ENCODE measurements around the gene RNF213.
"Not testable (repeated sequence)": the region's sequence is repeated elsewhere in the genome, so short reads cannot be mapped to it uniquely, and the experiment has no call there.

Gene RNF213

DNA sequence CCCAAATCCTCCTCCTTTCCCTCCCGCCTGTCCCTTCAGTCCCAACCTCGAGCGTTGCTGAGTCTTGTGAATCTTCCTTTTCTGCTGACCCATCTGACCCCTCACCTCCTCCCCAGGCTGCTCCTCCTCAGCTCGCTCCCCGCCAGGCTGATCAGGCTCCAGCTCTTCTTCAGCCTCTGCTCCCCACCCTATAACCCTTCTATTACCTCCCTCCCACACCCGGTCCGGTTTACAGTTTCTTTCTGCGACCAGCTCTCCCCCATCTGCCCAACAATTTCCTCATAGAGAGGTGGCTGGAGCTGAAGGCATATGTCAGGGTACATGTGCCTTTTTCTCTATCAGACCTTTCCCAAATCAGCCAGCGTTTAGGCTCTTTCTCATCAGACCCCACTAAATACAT lies 140.4 kb downstream of the RNF213 start:
- not testable (repeated sequence) for DNase-seq

DNA sequence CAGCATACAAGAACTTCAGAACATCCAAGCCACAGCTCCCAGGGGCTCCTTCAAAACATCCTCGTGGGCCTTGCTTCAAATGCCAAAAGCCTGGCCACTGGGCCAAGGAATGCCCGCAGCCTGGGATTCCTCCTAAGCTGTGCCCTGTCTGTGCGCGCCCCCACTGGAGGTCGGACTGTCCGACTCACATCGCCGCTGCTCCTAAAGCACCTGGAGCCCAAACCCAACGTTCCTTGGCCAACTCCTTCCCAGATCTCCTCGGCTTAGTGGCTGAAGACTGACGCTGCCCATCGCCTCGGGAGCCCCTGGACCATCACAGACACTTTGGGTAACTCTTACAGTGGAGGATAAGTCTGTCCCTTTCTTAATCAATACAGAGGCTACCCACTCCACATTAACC lies 141.4 kb downstream of the RNF213 start:
- not testable (repeated sequence) for DNase-seq

DNA sequence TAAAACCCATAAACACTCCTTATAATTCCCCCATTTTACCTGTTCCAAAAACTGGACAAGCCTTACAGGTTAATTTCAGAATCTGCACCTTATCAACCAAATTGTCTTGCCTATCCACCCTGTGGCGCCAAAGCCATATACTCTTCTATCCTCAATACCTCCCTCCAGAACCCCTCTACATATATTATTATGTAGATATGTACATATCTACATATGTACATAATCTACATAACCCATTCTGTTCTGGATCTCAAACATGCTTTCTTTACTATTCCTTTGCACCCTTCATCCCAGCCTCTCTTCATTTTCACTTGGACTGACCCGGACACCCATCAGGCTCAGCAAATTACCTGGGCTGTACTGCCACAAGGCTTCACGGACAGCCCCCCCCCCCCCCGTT lies 142.3 kb downstream of the RNF213 start:
- DNase-seq = no peak

DNA sequence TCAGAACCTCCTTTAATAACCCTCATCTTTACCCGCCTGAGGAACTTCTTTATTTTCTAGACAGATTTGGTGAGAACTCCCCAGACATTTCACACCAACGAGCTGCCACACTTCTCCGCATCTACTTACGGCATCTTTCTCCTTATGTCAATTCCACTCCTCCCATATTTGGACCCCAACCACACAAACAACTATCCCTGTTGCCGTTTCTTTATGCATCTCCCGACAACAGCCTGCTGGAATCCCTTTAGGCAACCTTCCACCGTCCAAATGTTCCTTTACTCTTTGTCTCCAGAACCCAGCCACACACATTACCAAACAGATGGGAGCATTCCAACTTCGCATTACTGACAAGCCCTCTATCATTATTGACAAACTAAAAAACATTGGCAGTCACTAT lies 145.5 kb downstream of the RNF213 start:
- DNase-seq = no peak

DNA sequence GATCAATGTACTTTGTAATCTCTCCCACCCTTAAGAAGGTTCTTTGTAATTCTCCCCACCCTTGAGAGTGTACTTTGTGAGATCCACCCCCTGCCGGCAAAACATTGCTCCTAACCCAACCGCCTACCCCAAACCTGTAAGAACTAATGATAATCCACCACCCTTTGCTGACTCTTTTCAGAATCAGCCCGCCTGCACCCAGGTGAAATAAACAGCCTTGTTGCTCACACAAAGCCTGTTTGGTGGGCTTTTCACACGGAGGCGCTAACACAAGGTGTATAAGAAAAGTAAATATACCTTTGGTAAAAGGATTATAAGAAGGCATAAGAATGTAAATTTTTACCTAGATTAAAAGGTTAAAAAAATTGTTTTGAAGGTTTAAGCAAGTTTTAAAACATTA lies 147.3 kb downstream of the RNF213 start:
- DNase-seq = not testable (repeated sequence)

DNA sequence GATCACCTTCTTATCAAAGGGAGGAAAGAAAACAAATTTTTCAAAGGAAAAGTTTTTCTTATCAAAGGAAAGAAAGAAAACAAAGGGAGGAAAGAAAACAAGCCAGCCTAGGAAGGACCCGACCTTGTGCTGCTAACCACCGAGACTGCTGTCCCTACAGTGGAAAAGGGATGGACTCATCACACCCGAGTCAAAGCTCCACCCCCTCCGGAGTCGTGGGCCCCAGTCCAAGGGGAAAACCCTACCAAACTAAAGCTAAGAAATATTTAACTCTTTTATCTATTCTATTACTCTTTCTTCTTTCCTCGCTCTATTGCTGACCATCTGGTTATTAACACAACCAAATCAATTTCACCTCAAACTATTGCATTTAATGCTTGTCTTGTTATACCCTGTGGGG lies 148.2 kb downstream of the RNF213 start:
- DNase-seq = no peak

DNA sequence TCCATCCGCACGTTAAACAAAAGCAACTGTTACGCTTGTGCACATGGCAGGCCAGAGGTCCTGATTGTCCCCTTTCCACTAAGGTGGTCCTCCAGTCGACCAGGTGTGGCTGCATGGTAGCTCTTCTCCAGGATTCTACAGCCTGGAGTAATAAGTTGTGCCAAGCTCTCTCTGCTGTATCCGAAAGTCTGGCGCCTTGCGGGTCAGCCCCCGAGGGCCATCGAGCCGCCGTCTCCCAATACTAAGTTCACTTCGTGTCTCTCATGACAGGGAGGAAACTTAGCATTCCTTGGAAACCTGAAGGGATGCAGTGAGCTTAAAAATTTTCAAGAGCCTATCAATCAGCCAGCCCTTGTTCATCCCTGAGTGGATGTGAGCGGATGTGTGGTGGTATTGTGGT lies 149.0 kb downstream of the RNF213 start:
- no peak for DNase-seq

DNA sequence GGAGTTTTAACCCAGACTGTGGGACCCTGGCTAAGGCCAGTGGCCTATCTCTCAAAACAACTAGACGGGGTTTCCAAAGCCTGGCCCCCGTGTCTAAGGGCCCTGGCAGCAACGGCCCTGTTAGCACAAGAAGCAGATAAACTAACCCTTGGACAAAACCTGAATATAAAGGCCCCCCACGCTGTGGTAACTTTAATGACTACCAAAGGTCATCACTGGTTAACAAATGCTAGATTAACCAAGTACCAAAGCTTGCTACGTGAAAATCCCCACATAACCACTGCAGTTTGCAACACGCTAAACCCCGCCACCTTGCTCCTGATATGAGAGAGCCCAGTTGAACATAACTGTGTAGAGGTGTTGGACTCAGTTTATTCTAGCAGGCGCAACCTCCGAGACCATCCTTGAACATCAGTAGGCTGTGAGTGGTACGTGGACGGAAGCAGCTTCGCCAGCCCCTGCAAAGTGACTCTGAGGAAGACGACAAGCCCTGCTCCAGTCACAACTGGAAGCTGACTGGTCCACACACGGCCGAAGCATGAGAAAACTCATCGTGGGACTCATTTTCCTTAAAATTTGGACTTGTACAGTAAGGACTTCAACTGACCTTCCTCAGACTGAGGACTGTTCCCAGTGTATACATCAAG lies 149.9 kb downstream of the RNF213 start:
- not testable (repeated sequence) for DNase-seq

DNA sequence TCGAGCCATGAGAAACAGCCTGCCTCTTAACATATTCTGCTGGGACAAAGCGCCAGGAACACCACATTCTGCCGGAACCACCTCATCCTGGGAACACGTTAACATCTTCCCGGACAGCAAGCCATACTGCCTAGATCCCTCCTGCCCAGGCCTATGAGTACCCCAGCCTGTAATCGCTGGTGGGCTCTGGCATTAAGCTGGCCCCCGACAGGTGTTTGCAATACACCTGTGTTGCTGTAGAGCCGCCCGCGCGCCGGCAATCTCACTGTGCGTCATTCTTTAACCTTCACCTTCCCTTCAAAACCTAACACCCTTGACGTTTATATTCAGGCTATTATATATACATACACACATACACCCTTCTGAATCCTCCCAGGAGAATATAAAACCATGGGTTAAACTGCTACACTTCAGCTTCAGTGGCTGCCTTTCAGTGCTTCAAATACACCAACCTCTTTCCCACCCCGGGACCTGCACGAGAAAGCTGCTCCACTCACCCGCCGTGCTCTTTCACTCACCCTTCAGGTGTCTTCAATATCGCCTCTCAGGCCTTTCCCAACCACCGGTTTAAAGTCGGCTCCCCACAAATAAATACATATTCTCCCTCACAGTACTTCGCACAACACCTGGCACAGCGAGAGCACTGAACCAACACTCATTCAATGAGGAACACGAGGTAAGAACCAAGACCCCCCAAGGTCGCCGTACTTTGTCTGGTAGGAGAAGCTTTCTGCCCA lies 153.3 kb downstream of the RNF213 start:
- DNase-seq = no peak

DNA sequence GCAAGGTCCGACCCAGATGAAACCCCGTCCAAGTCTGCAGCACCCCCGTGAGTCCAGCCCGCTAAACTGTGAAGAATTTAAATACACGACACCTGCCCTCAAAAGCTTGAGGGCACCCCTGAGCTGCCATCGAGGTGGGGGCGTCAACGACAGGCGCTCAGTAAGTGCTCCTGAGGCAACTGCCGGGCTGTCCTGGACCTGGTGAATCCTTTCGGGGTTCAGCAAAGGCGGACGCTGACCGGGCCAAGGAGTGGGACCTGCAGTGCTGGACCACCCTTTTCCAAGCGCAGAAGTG lies 153.8 kb downstream of the RNF213 start:
- DNase-seq = no peak

DNA sequence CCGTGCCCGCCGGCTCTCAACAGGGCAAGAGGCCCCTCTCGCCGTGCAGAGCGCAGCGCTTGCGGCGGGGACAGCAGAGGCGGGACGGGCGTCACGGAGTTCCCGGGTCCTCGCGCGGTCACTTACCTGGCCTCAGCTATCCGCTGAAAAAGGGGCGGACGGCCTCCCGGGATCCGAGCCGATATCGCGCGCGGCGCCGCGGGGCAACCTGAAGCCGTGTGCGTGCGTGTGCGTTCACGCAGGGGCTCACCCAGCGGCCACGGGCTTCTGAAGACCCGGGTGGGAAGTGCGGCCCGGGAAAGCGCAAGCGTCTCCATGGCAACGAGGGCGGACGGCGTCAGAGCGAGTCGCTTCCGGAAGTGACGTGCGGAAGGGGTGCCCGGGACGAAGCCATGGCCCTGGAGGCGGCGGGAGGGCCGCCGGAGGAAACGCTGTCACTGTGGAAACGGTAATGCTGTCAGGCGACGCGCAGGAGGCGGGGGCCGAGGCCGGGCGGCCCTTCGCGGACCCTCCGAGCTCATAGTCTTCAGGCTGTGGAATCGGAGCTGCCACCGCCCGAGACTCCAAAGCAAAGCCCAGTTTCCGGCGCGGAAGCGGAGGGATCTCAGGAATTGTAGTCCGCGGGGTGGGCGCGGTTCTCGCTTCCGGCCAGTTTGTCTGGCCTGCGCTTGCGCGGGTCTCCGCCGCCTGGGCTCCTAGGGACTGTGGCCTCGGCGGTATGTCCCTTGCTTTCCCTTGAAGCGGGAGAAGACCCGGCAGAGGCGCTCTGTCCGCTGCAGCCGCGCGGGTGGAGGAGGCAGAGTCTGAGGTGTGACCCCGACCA lies 154.4 kb downstream of the RNF213 start, which contains the start of gene ENDOV:
Gene ENDOV (plus strand): TSS at position 365 of the 823 bp plus-strand sequence. CDS start 28 bp downstream, at position 393.
- peak; percentile 91 to 96 for DNase-seq

DNA sequence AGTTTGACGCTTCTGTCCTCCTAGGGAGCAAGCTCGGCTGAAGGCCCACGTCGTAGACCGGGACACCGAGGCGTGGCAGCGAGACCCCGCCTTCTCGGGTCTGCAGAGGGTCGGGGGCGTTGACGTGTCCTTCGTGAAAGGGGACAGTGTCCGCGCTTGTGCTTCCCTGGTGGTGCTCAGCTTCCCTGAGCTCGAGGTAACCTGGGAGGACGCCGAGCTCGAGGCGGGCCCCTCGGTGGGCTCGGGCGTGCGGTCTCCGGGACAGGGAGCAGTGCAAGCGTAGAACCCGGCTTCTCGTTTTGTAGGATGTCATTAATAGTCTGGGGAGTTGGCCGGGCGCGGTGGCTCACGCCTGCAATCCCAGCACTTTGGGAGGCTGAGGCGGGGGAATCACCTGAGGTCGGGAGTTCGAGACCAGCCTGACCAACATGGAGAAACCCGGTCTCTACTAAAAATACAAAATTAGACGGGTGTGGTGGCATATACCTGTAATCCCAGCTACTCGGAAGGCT lies 155.0 kb downstream of the RNF213 start:
- DNase-seq = no peak

DNA sequence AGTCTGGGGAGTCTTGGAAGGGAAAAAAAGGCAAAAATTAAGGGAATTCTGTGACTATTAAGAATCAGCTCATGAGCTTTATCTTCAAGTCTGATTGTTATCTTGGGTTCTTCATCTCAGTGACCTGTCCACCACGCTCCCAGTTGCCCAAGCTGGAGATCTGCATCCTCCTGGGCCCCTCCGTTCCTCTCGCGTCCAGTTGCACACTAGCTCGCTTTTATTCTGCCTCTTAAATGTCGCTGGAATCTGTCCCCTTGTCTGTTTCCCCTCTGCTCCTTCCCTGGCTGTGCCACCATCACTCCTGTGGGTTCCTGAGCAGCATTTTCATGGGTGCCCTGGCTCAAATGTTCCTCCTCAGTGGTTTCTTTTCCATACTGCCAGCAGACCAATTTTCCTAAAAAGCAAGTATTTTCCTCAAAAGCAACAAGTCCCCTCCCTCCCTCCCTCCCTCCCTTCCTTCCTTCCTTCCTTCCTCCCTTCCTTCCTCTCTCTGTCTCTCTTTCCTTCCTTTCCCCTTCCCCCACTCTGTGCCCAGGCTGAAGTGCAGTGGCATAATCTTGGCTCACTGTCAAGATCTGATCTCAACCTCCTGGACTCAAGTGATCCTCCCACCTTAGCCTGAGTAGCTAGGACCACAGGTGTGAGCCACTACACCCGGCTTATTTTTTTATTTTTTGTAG lies 155.7 kb downstream of the RNF213 start:
- DNase-seq = no peak

DNA sequence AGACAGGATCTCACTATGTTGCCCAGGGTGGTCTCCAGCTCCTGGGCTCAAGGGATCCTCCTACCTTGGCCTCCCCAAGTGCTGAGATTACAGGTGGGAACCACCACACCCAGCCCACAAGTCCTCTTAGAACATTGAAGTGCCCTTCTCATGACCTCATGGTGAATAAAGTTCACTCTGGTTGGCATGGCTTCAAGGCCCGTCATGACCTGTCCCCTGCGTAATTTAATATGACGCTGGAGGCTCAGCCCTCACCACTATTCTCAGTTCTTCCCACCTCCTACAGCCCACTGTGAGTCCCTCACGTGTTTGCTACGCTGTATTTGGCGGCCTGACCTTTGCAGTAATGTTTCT lies 156.3 kb downstream of the RNF213 start:
- DNase-seq = no peak

DNA sequence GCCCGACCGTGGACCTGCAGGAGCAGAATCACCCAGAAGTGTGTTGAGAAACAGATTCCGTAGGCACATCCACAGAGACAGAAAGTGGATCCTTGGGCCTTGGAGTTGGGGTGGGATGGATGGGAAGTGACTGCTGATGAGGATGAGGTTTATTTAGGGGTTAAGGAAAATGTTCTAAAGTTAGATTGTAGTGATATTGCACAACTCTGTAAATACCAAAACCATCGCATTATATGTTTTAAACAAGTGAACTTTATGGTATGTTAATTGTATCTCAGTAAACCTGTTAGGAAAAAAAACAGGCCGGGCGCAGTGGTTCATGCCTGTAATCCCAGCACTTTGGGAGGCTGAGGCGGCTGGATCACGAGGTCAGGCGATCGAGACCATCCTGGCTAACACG lies 157.9 kb downstream of the RNF213 start:
- no peak for DNase-seq

DNA sequence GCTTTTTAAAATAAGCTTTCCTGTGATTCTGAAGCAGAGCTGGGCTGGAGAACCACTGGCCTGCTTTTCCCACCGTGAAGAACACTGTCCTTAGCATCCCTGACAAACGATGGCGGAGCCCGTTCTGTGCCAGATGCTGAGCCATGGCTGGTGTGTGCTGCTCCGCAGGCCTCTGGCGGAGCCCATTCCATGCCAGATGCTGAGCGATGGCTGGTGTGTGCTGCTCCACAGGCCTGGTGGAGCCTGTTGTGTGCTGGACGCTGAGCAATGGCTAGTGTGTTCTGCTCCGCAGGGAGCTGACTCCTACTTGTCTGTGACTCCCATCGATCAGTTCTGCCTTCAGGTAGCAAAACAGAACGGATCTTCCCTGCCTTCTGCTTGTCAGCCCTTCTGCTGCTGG lies 158.6 kb downstream of the RNF213 start:
- no peak for DNase-seq

DNA sequence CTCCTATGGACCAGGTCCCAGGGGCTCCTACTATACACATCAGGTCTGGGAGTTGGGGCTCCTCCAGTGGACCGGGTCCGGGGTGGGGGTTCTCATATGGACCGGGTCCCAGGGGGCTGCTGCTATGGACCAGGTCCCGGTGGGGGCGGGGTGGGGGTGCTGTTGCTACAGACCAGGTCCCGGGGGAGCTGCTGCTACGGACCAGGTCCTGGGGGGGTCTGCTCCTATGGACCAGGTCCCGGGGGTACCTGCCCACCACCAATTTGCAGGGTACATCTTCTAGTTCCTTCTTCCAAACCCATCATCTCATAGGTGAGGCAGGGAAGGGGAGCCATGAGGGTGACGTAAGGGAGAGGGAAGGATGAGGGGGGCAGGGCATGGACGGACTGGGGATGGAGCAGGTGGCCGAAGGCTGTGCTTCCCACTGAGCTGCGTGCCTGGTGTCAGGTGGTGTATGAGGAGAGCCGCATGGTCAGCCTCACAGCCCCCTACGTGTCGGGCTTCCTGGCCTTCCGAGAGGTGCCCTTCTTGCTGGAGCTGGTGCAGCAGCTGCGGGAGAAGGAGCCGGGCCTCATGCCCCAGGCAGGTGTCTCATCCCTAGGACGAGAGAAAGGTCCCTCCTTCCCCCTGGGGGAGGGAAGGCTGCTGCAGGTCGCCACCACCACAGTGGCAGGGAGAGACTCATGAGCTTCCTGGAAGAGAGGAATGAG lies 160.9 kb downstream of the RNF213 start:
- no peak for DNase-seq

DNA sequence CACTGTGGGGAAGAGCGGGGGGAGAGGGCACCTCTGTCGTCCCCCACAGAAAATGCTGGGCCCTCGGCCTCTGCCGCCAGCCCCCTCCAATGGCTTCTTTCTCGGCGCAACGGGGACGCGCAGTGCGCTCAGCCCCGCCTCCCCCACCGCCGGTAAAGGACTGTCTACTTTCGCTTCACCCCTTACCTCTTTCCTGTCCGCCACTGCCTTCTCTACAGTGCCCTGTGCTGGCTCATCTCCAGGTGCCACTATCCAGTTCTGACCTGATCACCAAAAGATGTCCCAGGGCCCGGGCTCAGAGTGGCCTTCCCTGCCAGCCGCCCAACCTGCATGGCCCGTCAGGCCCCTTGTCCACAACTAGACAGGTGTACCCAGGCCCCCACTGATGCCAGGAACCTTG lies 161.6 kb downstream of the RNF213 start:
- DNase-seq = no peak

DNA sequence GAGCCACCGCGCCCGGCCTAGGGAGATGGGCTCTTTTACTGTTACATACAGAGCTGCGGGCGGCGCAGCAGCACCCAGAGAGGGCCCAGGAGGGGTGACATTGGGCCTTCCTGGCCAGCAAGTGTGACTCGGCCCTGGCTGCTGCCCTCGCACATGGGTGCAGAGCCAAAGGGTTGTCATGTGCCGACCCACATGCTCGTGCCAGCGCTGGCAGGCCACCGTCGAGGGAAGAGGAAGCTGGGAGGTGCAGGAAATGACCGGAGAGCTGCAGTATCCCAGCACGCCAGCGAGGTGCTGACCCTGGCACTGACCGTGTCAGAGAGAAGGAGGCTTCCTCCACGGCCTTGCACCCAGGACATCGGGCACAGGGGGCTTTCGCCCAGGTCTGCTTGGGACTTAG lies 162.3 kb downstream of the RNF213 start:
- no peak for DNase-seq

DNA sequence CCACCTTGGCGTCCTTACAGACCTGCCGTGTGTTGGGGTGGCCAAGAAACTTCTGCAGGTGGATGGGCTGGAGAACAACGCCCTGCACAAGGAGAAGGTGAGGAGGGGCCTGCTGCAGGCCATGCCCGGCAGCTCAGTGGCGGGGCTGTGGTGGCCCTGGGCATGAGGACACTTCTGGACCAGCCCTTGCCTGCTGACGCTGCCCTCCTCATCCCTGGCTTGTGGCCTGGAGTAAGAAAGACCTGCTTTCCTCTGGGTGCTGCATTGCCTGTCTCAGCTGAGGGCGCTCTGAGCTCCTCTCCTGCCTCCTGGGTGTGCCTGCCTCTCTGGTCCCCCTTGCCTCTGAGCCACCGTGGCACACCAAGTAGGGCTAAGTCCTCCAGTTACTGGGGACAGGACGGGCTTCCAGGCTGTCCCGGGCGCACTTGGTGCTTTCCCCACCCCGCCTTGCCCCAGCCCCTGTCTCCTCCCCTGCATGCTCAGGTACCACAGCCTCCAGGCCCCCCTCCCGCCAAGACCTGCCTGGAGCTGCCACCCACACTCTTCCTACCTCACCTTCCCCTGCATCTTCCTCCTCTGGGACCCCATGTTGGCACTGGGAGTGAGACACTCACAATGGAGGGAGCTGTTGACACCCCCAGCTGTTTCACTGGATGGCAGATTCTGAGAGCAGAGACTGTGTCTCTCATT lies 163.0 kb downstream of the RNF213 start:
- no peak for DNase-seq

DNA sequence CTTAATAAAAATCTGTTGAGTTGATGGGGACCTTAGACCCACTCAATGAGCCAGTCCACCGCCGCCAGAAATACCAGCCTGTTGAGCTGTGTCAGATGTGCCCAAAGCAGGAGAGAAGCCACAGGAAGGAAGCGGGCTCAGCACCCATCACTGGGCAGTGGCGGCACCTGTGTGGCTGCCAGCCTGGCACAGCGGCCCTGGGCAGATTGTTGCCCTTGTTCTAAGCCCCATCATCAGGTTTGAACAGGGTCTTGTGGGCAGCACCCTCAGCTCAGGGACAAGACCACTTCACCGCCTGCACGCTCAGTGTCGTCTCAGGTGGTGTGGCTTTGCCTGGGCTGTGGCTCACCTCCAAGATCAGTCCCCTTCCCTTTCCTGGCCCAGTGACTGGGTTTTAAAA lies 163.6 kb downstream of the RNF213 start:
- DNase-seq = no peak

Measured in NCI-H1930 (cell line).